Activated CD8-positive, alpha-beta memory T cell treated with anti-CD3 and anti-CD28 coated beads, Interleukin-2, amount 50 U/mL, for 4 hours (primary cell): ENCODE measurements around the gene HCN2.
A peak's percentile ranks its signal among the peaks of the same experiment; 100 is the strongest.
"Not testable (repeated sequence)": the region's sequence is repeated elsewhere in the genome, so short reads cannot be mapped to it uniquely, and the experiment has no call there.

Experiments
- DNase-seq: peaks from one replicate; pipeline ENCODE4 v3.0.0-alpha.2; 2020

HCN2 gene

DNA sequence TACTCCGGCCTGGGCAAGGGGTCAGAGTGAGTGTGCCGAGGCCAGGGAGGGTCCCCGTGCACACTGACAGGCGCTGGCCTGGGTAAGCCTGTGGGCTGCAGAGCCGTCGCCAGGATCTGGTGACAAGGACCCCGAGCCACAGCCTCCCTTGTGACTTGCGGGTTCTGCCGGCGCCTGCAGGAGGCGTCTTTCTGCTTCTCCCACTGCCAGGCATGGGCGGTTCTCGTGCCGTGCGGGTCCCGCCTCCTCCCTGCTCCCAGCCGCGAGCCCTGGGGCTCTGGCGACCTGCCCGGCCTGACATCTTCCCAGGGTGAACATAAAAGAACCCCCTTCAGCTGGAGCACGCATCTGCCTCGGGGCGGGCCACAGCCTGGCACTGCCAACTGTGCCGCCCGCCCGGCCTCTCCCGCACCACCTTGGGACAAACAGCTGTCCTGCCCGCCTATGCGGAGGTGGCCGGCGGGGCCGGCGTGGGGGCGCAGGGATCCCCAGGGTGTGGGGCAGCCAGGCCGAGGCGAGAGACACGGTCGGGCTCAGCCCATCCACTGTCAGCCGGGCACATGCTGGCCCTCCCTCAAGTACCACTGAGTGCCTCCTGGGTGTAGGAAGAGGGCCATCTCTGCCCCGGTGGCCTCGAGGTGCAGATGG lies 1.5 kb upstream of the HCN2 start:
- DNase-seq: peak; percentile 63

DNA sequence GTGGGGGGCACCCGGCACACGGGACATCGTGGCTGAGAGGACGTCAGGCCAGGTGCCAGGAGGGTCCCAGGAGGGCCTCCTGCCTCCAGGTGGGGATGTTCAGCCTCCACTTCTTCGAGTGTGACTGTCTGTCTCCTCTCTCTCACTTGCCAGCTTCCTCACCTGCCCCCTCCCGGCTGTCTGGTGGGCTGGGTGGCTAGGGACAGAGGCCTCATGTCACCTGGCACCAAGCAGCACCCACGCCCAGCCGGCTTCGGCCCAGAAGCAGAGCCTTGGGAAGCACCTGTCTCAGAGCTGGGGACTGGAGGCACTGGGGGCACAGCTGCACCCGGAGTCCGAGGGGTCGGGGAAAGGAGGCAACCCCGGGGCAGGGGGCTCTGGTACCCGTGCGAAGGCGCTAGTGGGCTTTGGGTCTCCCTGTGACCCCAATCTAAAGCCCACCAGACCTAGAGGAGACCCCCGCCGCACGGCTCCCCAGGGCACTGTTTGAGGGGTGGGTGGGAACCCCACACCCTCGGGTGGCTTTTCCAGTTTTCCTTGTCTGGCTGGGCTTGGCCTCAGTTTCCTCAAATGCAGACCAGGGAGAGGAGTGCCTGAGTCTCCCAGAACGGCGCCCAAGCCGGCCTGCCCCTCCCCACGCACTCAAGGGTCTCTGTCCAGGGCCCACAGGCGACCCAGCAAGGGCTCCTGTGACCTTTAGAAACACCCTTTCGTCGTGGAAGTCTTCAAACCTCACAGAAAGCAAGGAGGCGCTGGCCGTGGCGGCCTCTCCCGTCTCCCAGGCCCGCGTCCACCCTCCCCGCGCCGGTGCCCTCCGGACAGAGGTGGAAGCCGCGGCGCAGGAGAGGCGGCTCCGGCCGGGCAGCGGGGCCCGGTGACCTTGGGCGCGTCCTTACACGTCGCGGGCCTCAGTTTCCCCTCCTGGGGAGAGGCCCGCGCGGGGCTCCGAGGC lies 664 bp upstream of the HCN2 start:
- no peak for DNase-seq

DNA sequence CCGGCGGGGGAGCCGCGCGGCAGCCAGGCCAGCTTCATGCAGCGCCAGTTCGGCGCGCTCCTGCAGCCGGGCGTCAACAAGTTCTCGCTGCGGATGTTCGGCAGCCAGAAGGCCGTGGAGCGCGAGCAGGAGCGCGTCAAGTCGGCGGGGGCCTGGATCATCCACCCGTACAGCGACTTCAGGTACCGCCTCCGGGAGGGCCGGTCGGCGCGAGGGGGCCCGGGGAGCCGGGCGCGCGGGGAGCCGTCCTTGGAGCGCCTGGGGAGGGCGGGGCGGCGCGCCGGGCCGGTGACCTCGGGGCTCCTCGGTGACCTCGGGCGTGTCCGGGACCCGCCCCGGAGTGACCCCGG lies 690 bp downstream of the HCN2 start:
- no peak for DNase-seq

DNA sequence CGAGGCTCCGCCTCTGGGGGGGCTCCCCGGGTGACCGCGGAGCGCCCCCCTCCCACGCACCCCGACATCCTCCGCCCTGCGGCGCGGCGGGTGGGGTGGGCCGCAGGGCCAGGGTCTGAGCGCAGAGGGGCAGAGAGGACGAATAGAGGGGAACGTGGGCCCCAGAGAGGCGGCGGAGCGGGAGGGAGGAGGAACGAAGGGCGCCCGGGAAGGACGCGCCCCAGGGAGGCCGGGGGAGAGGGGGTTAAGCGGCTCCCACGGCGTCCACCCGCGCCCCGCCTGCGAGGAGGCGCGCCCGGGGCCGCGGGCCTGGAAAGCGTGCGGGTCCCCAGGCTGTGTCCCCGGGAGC lies 1.0 kb downstream of the HCN2 start:
- no peak for DNase-seq

DNA sequence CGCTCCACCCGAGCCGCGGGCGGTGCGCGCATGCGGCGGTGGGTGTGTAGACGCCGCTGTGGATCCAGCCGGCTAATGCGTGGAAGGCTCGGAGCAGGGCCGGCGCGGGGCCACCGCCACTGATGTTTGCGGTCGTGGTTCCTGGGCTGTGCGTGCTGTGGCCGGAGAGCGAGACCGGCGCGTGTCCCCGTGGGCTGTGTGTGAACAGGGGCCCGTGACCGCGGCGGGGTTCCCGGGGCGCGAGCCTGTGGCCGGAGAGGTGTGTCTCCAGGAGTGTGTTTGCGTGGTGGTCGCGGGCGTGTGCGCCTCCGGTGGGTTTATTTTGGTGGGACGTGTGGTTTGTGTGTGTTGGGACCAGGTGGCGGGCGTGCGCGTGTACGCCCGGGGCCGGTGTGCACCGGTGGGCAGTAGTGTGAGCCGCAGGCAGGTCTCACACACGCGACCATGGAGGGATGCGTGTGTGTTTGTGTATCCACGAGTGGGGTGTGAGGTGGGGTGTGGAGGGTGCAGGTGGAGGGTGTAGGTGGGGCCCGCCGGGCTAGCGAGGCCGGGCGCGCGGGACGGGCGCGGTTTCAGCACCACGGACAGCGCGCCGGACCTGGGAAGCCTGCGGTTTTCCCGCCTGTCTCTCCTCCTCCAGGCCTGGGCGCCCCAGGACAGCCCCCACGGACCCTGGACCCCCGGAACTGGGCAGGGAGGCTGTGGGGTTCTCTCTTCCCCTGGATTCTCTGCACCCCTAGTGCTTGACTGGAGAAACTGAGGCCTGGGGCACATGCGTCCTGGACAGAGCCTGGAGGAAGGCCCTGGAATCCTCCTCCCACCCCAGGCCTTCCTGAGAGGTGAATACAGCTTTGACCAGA lies 1.6 kb downstream of the HCN2 start:
- no peak for DNase-seq

DNA sequence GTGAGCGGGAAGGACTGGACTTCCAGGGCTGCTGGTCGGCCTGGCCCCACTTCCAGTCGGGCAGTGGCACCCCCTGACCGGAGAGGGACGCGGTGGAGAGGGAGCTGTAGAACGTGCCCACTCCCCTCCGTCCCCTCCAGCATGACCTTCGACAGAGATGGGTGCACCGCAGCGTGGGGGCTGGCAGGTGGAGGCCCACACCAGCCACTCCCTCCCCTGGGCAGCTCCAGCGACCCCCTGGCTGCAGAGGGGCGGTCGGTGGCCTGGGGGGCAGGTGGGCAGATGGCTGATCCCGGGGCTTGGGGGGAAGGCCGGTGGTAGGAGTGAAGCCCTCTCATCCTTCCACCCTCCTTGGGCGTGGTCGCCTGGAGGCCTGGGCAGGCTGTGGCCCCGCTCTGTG lies 2.4 kb downstream of the HCN2 start:
- no peak for DNase-seq

DNA sequence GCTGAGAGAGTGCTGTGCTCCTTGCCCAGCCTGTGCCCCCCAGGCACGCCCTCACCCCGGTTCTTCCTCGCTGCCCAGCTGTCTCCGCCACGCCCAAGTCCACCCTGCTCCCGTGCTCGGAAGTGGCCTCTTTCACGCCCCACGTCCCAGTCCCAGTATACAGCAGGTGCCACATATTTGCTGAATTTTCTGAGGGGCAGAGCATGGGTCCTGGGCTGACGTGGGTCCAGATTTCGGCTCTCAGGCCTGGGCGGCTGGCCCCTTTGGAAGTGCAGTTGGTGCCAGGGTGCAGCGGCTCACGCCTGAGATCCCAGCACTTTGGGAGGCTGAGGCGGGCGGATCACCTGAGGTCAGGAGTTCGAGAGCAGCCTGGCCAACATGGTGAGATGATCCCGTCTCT lies 3.4 kb downstream of the HCN2 start:
- no peak for DNase-seq

DNA sequence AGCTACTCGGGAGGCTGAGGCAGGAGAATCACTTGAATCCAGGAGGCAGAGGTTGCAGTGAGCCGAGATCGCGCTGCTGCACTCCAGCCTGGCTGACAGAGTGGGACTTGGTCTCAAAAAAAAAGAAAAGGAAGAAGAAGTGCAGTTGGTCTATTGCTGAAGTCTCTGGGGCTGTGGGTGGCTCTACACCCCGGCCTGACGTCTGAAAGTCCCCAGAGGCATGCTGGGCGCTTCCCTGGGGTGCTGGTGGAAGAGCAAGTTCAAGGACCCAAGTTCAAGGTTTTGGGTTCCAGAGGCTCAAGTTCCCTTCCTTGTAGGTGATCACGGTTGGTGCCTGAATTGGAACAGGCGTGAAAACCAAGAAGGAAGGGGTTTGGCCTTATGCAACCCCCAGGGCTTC lies 3.8 kb downstream of the HCN2 start:
- no peak for DNase-seq

DNA sequence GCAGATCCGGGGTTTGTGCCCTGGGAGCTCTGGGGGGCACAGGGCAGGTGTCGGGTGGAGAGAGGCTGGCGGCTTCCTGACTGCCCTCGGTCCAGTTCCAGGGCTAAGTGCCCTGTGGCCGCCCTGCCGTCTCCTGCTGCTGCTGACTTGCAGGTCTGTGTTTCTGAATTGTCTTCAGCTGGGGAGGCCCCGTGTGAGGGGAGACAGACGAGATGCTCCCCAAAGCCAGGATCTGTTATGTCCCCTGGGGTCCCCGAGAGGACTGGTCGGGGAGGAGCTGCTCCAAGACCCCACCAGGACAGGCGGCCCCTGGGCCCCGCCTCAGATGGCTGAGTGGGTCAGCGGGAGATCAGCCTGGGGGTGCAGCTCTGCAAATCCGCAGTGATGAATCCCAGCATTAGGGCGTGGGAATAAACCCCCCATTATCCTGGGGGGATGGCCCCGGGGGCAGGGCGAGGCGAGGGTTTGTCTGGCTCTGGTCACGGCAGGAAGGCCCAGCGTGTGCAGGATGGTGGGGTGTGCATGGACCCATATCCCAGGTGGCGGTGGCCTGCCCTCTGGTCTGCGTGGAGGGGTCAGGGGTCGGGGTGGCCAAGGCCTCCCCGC lies 4.7 kb downstream of the HCN2 start:
- DNase-seq: no peak

DNA sequence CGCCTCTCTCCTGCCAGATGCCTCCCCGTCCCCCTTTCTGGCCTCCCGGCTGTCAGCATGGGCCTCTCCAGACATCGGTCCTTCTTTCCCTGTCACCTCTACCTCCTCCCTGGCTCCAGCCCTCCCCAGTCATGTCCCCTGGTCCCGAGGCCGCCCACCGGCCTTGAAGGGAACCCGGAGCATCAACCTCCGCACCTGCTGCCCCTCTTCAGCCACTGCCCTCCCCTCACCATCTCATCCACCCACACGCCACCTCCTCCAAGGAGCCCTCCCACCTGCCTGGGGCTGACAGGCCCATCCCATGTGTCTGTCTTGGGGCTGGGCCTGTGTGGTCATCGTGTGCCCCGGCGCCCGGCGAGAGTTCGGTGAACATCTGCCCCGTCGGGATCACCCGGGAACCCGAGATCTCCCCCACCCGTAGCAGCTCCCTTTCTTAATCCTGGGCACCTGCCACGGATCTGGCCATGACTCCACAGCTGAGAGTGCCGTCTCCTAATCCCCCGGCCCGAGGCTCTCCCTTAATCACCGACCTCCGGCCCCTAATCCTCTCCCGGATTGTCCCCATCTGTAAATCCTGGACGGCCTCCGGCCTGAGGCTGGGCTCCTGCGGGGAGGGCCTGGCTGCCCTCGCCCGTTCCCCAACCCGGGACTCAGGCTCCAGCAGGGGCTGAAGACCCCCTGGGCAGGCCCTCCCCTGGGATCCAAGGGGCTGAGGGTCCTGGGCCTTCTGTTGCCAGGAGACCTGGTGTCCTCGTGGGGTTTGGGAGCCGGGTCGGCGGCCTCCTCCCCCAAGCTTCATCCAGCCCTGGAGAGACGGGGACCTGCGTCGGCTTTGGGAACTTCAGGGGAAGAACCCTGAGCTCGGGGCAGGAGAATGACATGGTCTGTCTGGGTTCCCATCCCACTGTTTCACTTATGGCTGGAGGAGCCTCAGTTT lies 5.9 kb downstream of the HCN2 start:
- no peak for DNase-seq

DNA sequence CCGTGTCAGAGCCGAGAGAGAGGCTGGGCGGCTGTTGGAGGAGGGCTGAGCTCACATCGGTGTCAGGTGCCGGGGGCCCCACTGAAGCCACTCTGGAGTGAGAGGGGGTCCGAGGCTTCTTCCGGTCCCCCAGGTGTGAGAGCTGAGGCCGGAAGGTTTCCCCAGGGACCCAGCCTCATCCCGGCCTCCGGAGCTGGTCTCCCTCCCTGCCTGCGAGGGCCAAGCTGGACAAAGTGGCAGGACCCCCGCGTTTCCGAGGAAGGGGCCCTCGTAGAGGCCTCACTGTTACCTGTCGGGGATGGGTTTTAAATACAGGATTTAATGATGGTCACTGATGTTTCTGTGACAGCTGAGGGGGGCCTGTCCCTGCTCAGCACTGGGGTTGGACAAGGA lies 6.6 kb downstream of the HCN2 start:
- no peak for DNase-seq

DNA sequence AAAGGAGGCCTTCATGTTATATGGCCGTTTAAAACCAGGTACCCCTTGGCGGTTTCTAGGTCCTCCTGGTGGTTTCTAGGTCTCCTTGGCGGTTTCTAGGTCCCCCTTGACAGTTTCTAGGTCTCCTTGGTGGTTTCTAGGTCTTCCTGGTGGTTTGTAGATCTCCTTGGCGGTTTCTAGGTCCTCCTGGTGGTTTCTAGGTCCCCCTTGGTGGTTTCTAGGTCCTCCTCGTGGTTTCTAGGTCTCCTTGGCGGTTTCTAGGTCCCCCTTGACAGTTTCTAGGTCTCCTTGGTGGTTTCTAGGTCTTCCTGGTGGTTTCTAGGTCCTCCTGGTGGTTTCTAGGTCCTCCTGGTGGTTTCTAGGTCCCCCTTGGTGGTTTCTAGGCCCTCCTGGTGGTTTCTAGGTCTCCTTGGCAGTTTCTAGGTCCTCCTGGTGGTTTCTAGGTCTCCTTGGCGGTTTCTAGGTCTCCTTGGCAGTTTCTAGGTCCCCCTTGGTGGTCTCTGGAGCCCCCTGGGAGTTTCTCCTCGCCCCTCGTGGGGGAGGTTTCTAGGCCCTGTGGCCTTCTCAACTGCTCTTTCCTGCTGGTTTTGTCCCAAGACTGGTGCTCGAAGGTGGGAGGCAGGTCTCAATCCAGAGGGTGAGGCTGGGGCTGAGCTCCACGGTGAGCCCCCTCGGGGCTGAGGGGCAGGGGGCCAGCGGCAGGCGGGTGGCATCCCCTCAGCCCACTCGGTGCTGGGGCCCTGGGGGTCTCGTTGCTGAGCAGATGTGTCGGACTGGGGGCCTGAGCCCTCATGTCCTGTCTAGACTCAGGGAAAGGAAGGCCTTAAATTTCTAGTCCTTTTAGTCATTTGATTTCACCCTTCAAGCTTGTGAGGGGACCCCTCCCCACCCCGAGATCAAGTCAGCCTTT lies 8.0 kb downstream of the HCN2 start:
- DNase-seq: no peak

DNA sequence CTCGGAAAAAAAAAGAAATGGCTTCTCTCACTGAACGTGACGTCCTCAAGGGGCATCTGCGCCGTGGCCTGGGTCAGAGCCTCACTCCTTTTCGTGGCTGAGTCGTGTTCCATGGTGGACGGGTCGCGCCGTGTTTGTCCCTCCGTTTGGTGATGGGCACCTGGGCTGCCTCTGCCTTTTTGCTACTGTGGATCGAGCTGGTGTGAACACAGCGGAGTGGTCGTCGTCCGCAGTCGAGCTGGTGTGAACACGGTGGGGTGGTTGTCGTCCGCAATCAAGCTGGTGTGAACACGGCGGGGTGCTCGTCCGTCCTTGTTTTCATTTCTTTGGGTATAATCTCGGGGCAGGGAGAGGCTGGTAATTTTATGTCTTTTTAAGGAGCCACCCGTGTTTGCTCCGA lies 11.6 kb downstream of the HCN2 start:
- no peak for DNase-seq

DNA sequence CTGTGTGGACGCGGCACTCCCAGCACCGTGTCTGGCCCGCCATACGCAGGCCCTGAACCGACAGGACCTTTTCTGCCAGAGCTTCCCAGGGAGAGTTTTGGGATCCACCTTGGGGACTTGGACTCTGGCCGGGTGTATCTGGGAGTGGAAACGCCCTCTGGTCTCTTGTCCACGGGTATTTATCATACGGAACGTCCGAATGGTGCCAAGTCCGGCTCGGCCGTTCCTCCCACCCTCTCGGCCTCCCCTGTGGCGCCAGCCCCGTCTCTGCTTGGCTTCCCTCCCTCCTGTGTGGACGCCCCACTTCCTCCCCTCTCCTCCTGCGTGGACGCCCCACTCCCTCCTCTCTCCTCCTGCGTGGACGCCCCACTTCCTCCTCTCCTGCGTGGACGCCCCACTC lies 12.1 kb downstream of the HCN2 start:
- no peak for DNase-seq

DNA sequence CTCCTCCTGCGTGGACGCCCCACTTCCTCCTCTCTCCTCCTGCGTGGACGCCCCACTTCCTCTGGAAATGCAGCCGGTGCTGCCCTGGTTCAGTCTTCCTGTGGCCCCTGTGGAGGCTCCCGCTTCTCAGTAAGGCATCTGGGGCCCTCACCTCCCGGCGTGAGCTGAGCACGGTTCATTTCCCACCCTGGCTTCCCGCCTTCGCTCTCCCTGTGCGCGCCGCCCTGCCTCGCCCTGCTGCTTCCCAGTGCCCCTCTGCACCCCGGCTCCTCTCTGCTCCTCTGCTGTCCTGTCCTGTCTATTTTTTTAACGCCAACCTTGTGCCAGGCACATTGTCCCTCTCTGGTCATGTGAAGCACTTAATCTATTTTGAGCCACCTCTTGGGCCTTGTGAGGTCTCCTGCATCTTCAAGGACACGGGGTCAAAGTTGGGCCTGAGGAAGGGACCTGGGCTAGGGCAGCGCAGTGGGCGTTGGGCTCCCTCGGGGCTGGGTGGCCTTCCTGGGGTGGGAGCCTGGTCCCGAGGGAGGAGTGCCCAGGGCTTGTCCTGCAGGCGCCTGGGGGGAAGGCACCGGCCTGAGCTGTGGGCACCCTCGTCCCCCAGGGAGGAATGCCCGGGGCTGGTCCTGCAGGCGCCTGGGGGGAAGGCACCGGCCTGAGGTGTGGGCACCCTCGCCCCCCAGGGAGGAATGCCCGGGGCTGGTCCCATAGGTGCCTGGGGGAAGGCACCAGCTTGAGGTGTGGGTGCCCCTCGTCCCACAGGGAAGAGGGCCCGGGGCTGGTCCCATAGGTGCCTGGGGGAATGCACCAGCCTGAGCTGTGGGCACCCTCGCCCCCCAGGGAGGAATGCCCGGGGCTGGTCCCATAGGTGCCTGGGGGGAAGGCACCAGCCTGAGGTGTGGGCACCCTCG lies 13.0 kb downstream of the HCN2 start:
- DNase-seq: no peak

DNA sequence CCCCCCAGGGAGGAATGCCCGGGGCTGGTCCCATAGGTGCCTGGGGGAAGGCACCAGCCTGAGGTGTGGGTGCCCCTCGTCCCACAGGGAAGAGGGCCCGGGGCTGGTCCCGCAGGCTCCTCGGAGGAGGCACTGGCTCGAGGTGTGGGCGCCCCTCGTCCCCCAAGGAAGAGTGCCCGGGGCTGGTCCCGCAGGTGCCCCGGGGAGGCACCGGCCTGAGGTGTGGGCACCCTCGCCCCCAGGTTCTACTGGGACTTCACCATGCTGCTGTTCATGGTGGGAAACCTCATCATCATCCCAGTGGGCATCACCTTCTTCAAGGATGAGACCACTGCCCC lies 13.6 kb downstream of the HCN2 start:
- not testable (repeated sequence) for DNase-seq

DNA sequence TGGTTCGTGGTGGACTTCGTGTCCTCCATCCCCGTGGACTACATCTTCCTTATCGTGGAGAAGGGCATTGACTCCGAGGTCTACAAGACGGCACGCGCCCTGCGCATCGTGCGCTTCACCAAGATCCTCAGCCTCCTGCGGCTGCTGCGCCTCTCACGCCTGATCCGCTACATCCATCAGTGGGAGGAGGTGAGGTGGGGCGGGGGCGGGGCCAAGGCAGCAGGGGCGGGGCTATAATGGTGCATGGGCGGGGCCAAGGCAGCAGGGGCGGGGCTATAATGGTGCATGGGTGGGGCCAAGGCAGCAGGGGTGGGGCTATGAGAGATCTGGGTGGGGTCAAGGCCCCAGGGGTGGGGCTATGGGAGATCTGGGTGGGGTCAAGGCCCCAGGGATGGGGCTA lies 14.1 kb downstream of the HCN2 start:
- DNase-seq: not testable (repeated sequence)

DNA sequence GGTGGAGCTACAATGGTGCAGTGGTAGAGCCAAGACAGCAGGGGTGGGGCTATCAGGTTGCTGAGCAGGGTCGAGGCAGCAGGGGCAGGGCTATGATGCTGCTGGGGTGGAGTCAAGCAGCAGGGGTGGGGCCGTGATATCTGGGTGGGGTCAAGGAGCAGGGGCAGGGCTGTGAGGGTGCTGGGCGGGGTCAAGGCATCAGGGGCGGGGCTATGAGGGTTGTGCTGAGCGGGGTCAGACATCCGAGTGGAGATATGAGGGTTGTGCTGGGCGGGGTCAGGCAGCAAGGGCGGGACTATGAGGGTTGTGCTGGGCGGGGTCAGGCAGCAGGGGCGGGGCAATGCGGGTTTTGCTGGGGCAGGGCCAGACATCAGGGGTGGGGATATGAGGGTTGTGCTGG lies 14.7 kb downstream of the HCN2 start:
- DNase-seq: no peak

DNA sequence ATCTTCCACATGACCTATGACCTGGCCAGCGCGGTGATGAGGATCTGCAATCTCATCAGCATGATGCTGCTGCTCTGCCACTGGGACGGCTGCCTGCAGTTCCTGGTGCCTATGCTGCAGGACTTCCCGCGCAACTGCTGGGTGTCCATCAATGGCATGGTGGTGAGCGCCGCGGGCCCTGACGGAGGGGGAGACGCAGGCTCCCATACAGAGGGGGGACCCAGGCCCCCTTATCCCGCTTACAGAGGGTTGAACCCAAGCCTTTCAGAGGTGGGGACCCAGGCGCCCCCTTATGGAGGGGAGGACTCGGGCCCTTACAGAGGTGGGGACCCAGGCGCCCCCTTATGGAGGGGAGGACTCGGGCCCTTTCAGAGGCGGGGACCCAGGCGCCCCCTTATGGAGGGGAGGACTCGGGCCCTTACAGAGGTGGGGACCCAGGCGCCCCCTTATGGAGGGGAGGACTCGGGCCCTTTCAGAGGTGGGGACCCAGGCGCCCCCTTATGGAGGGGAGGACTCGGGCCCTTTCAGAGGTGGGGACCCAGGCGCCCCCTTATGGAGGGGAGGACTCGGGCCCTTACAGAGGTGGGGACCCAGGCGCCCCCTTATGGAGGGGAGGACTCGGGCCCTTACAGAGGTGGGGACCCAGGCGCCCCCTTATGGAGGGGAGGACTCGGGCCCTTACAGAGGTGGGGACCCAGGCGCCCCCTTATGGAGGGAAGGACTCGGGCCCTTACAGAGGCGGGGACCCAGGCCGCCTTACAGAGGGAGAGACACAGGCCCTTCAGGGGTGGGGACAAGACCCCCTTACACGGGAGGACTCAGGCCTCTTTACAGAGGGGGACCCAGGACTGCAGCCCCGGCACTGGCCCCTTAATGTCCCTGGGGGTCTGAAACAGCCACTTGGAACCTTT lies 15.6 kb downstream of the HCN2 start:
- not testable (repeated sequence) for DNase-seq
